Measurements from ENCODE around the gene HTRA2. TPM values are rescaled to one million over a fixed set of nuclear protein-coding genes. Genes with fewer than 3 reads are reported as not detected.
"Not testable (repeated sequence)": the region's sequence is repeated elsewhere in the genome, so short reads cannot be mapped to it uniquely, and the experiment has no call there.

HTRA2 gene
- total RNA-seq = 10 to 100 TPM; 22.4 to 30.4 TPM
- long read RNA-seq, donor 1, transcript HTRA2-201 (8 exons, 2,370 nt) = major isoform, 8 of 12 reads
- long read RNA-seq, donor 1, partial matches to known transcripts = 1 of 12 reads
- long read RNA-seq, donor 1, other reads (novel, unspliced or antisense) = 1 of 12 reads
- long read RNA-seq, donor 2, transcript HTRA2-201 (8 exons, 2,370 nt) = major isoform, 100 of 128 reads
- long read RNA-seq, donor 2, partial matches to known transcripts = 5 of 128 reads
- long read RNA-seq, donor 2, other reads (novel, unspliced or antisense) = 16 of 128 reads

- peak; percentile 100 for DNase-seq (ENCODE audit: low spot score)
- intact Hi-C loops (cut with DNase I) = no loop called here
Observed at GRCh38 chr2:74529357-74530238, at the start of gene HTRA2, which contains the start of gene AUP1. Gene HTRA2 (plus strand): TSS chr2:74529933. CDS start chr2:74530007, 74 bp downstream. Gene AUP1 (minus strand): TSS chr2:74529706. CDS start chr2:74529629, 77 bp downstream.

DNA sequence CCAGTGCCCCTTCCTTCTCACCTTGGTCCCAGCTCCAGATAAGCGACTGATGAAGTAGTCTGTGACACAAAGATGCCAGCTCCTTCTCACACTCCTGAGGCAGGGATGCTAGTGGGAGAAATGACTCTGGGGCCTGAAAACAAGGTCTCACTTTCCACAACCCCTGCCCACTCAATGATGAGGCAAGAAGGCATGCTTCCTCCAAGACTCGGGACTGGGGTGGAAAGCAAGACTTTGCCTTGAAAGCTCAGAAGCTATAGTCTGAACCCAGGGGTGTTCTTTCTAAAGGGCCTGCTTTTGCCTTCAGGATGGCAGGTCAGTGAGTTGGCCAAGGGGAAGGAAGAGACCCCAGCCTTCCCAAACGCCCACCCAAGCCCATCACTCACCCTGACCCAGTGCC, 48.3 kb upstream of the HTRA2 start:
- no peak for DNase-seq (ENCODE audit: low spot score)
- intact Hi-C loops (cut with DNase I) = loop anchor here (5.0 kb wide), 2 partner anchors 101 to 106 kb away; no protein-coding TSS in a partner anchor

- peak; percentile 91 for DNase-seq (ENCODE audit: low spot score)
- intact Hi-C loops (cut with DNase I) = loop anchor here (5.0 kb wide), 2 partner anchors 100 to 105 kb away; no protein-coding TSS in a partner anchor
Observed at GRCh38 chr2:74481961-74482800, 47.6 kb upstream of the HTRA2 start.

- peak; percentile 99 for DNase-seq (ENCODE audit: low spot score)
- intact Hi-C loops (cut with DNase I) = loop anchor here (5.0 kb wide), 2 partner anchors 99 to 104 kb away; no protein-coding TSS in a partner anchor
Observed at GRCh38 chr2:74482801-74483674, 46.7 kb upstream of the HTRA2 start, which contains the start of the genes CCDC142 and TTC31. Gene CCDC142 (minus strand): TSS chr2:74482998. CDS start chr2:74482837, 161 bp downstream. Gene TTC31 (plus strand): TSS chr2:74483081. CDS start chr2:74483096, 15 bp downstream.

GRCh38 chr2:74483675-74484164, 46.0 kb upstream of the HTRA2 start:
- intact Hi-C loops (cut with DNase I) = loop anchor here (5.0 kb wide), 2 partner anchors 99 to 104 kb away; no protein-coding TSS in a partner anchor
- not testable (repeated sequence) for DNase-seq (ENCODE audit: low spot score)

GRCh38 chr2:74486141-74486540, 43.6 kb upstream of the HTRA2 start:
- intact Hi-C loops (cut with DNase I) = no loop called here
- no peak for DNase-seq (ENCODE audit: low spot score)

DNA sequence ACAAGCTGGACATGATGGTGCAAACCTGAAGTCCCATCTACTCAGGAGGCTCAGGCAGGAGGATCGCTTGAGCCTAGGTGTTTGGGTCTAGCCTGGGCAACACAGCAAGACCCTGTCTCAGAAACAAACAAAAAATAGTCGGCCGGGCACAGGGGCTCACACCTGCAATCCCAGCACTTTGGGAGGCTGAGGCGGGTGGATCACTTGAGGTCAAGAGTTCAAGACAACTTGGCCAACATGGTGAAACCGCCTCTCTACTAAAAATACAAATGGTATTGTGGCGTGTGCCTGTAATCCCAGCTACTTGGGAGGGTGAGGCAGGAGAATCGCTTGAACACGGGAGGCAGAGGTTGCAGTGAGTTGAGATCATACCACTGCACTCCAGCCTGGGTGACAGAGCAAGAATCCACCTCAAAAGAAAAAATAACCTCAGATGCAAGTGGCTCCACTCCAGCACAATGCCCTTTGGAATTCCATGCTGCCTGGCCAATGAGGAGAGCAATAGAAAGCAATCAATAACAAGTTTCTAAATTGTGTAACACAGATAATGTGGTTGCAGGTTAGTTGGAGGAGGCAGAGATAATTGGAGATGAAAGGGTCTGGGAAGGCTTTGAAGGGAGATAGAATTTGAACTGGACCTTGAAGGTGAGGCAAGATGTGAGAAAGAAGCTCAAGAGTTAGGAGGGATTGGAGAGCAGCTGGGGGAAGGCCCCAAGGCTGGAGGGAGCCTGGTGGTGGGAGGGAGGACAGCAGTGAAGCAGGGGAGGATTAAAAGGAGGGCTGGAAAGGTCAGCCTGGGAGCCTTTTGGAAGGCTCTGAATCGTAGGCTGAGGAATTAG, 40.9 kb upstream of the HTRA2 start:
- intact Hi-C loops (cut with DNase I) = no loop called here

GRCh38 chr2:74489906-74490305, 39.8 kb upstream of the HTRA2 start:
- intact Hi-C loops (cut with DNase I) = no loop called here
- DNase-seq (ENCODE audit: low spot score) = peak; percentile 69

More for the DNA sequence above, 40.9 kb upstream of the HTRA2 start:
- peak; percentile 22 for DNase-seq (ENCODE audit: low spot score)

- DNase-seq (ENCODE audit: low spot score) = peak; percentile 54
- intact Hi-C loops (cut with DNase I) = no loop called here
Observed at GRCh38 chr2:74491648-74492544, 37.8 kb upstream of the HTRA2 start.

GRCh38 chr2:74493546-74493945, 36.2 kb upstream of the HTRA2 start:
- peak; percentile 29 for DNase-seq (ENCODE audit: low spot score)
- intact Hi-C loops (cut with DNase I) = no loop called here

- no peak for DNase-seq (ENCODE audit: low spot score)
- intact Hi-C loops (cut with DNase I) = no loop called here
Observed at GRCh38 chr2:74495440-74495839, 34.3 kb upstream of the HTRA2 start.

- peak; percentile 67 for DNase-seq (ENCODE audit: low spot score)
- intact Hi-C loops (cut with DNase I) = no loop called here
Observed at GRCh38 chr2:74496997-74497776, 32.5 kb upstream of the HTRA2 start.

DNA sequence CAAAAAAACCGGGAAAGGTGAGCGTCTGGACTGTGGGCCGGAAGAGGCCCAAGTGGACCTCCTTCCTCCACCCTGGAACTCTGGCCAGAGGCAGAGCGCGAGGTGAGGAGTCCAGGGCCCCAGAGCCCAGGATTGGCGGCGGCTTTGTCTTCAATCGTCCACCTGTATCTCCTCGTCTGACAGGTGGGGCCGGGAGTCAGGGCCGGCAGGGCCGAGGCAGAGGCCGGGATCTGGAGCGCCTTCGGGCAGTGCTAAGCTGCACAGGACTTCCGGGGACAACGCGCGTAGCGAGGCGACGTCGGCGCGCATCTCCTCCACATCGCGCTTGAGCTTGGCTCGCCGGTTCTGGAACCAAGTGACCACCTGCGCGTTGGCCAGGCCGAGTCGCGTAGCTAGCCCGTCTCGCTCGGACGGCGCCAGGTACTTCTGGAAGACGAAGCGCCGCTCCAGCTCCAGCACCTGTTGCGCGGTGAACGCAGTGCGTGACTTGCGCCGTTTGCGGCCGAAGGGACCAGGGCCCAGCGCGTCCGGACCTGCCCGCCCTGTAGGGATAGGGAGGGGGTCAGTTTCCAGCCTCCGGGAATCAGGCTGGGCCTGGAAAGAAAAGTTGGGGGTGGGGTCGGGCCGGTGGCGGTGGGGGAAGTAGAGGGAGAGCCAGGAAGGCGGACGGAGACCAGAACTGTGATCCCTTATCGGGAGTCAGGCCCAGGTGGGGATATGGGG, 31.8 kb upstream of the HTRA2 start:
- peak; percentile 80 for DNase-seq (ENCODE audit: low spot score)
- intact Hi-C loops (cut with DNase I) = no loop called here

DNA sequence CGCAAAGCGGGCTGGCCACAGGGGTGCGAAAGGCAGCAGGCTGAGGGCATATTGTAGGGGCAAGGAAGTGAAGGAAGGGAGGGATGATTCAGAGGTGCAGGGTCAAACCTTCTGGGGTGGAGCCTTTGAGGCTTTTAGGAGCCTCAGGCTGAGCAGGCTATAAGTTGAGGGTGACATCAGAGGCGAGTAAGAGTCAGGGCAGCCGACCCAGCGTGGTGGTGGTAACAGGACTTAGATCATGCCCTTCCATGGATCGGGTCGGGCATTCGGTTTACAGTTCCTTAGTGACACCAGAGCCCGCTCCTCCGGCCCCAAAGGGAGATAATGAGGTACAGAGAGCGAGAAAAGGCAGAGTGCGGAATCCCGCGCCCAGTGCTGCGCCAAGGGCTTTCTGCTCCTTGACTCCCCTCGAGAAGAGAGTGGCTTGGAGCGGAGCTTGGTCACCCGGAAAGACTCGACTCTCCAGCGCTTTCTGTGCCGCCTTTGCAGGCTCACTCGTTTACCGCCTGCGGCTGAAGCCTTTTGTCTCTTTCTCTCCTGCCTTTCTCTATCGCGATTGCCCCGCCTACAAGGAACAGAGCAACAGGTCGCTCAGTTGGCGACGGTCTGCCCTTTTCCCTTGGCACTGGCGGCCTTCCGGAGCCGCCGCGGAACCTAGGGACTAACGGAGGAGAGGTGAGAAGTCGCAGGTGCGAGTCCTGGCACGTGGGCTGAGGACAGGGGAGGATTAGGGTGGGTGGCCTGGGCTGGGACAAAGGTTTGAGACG, 31.1 kb upstream of the HTRA2 start:
- intact Hi-C loops (cut with DNase I) = no loop called here
- DNase-seq (ENCODE audit: low spot score) = peak; percentile 73

Measured in posterior vena cava (tissue), 2 donors.